GM12865 (cell line): ENCODE results near the gene INSC.

ENCODE experiments used
- DNase-seq: peaks from one replicate; pipeline ENCODE4 v3.0.0; 2010; ENCODE audit warnings: low read depth
- H3K4me3 ChIP-seq: 2 replicates; pipeline ENCODE4 v1.5.1; 2011; ENCODE audit warnings: mild to moderate bottlenecking, low read depth, low read length, control low read depth
- TF ChIP-seq, protein P1 (sequence below): IDR thresholded peaks from 2 replicates; pipeline ENCODE4 v1.5.1; 2011; ENCODE audit warnings: low read length, control low read depth, low read depth, inconsistent platforms; ENCODE audit not compliant: insufficient read depth; ENCODE audit errors: missing control alignments

The INSC gene

DNA sequence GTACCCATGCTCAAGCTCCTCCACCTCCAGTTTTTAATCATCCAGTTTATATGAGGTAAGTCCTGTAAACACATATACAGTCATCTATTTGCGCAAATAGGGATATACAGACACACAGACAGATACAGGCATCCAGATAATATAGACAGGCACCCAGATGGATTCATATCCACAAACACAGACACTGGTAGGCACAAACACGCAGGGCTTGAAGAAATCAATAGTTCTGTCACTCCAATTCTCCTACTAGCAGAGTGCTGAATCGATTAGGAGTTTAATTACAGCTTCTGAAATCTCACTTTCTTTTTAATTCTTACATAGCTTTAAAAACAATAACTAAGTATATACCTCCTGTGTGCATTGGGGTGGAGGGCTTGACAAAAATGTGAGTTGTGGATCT is 56.0 kb downstream of the INSC start:
- TF ChIP-seq, protein P1, sequence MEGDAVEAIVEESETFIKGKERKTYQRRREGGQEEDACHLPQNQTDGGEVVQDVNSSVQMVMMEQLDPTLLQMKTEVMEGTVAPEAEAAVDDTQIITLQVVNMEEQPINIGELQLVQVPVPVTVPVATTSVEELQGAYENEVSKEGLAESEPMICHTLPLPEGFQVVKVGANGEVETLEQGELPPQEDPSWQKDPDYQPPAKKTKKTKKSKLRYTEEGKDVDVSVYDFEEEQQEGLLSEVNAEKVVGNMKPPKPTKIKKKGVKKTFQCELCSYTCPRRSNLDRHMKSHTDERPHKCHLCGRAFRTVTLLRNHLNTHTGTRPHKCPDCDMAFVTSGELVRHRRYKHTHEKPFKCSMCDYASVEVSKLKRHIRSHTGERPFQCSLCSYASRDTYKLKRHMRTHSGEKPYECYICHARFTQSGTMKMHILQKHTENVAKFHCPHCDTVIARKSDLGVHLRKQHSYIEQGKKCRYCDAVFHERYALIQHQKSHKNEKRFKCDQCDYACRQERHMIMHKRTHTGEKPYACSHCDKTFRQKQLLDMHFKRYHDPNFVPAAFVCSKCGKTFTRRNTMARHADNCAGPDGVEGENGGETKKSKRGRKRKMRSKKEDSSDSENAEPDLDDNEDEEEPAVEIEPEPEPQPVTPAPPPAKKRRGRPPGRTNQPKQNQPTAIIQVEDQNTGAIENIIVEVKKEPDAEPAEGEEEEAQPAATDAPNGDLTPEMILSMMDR = no peak
- no peak for DNase-seq
- H3K4me3 ChIP-seq = no peak overlapping the region

- H3K4me3 ChIP-seq = no peak overlapping the region
- DNase-seq = no peak
- TF ChIP-seq, protein P1 = no peak
Measured at GRCh38 chr11:15171956-15172355, 57.2 kb downstream of the INSC start.

DNA sequence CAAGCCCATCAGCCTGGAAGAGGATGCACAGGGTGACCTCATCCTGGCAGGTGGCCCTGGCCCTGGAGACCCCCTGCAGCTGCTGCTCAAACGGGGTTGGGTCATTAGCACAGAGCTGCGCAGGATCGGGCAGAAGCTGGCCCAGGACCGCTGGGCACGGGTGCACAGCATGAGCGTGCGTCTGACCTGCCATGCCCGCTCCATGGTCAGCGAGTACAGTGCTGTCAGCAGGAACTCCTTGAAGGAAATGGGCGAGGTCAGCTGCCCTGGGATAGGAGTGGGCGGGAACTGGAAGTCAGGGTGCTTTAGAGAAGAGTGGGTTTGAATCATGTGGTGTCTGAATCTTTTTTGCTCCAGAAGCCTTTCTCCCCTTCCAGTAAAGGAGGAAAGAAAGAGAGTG is 61.1 kb downstream of the INSC start:
- TF ChIP-seq, protein P1 = no peak
- H3K4me3 ChIP-seq = no peak overlapping the region
- no peak for DNase-seq

DNA sequence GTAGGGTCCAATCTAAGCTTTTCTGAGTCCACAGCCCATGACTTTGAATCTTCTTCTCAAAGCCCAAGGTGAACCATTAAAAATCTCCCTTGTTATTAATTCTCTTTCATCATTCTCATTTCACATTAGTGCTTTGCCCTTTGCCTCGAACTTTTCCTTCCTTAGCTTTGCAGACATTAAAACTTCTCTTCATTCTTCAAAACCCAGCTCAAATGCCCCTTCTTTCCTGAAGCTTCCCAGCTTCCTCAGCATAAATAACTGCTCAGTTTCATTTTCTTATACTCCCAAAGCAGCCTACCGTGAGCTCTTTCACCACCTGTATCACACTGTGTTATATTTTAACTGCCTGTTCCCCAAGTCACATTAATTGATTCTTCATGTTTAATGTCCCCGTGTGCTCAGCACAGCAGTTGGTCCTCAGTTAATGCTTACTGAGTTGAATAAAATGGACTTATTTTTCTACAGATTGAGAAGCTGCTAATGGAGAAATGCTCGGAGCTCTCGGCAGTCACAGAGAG is 62.0 kb downstream of the INSC start:
- H3K4me3 ChIP-seq = no peak overlapping the region
- TF ChIP-seq, protein P1 = no peak
- no peak for DNase-seq

GRCh38 chr11:15177491-15177890 is 62.8 kb downstream of the INSC start:
- TF ChIP-seq, protein P1 = no peak
- DNase-seq = no peak
- H3K4me3 ChIP-seq = no peak overlapping the region

DNA sequence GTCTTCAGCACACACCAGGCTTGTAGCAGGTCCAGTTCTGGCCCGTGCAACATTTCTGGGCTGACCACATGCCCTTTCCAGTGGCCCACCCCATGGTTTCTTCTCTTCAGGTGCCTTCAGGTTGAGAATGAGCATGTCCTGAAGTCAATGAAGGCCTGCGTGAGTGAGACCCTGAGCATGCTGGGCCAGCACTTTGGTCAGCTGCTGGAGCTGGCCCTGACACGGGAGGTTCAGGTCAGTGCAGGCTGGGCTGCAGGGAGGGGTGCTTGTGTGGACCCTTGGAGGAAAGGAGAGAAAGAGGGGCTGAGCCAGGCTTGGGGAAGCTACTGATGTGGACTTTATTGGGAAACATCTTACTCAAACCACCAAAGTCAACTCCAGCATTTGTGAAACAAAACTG is 63.5 kb downstream of the INSC start:
- DNase-seq = no peak
- TF ChIP-seq, protein P1 = no peak
- H3K4me3 ChIP-seq = no peak overlapping the region

GRCh38 chr11:15179167-15179566 is 64.4 kb downstream of the INSC start:
- DNase-seq = no peak
- TF ChIP-seq, protein P1 = no peak

More at GRCh38 chr11:15179167-15179566, 64.4 kb downstream of the INSC start:
- no peak overlapping the region for H3K4me3 ChIP-seq
